A673 (cell line): ENCODE data around the gene ZBTB44.
"Not testable (repeated sequence)": the region's sequence is repeated elsewhere in the genome, so short reads cannot be mapped to it uniquely, and the experiment has no call there.

Source experiments
- EZH2 ChIP-seq: fragments of 200-600 bp; sonication (generic); IDR thresholded peaks from 2 replicates; pipeline ENCODE4 v1.6.1; 2017; ENCODE audit warnings: borderline replicate concordance, low read depth, mild to moderate bottlenecking, mixed read lengths, antibody characterized with exemption, low read length; ENCODE audit not compliant: poor library complexity, severe bottlenecking
- TF ChIP-seq, protein P1 (sequence below): fragments of 300-800, 200-600 bp; sonication (generic); conservative IDR thresholded peaks from 2 replicates; pipeline ENCODE4 v1.5.1; 2017; ENCODE audit warnings: low read depth, mild to moderate bottlenecking, antibody characterized with exemption, low read length, moderate library complexity, mixed read lengths

DNA sequence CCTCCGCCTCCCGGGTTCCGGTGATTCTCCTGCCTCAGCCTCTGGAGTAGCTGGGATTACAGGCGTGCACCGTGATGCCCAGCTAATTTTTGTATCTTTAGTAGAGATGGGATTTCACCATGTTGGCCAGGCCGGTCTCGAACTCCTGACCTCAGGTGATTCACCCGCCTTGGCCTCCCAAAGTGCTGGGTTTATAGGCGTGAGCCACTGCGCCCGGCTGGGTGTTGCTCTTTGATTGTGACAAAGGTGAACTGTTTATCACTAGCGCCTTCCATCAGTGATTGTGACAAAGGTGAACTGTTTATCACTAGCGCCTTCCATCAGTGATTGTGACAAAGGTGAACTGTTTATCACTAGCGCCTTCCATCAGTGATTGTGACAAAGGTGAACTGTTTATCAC, 121.2 kb downstream of the ZBTB44 start:
- TF ChIP-seq, protein P1, sequence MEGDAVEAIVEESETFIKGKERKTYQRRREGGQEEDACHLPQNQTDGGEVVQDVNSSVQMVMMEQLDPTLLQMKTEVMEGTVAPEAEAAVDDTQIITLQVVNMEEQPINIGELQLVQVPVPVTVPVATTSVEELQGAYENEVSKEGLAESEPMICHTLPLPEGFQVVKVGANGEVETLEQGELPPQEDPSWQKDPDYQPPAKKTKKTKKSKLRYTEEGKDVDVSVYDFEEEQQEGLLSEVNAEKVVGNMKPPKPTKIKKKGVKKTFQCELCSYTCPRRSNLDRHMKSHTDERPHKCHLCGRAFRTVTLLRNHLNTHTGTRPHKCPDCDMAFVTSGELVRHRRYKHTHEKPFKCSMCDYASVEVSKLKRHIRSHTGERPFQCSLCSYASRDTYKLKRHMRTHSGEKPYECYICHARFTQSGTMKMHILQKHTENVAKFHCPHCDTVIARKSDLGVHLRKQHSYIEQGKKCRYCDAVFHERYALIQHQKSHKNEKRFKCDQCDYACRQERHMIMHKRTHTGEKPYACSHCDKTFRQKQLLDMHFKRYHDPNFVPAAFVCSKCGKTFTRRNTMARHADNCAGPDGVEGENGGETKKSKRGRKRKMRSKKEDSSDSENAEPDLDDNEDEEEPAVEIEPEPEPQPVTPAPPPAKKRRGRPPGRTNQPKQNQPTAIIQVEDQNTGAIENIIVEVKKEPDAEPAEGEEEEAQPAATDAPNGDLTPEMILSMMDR = not testable (repeated sequence)
- not testable (repeated sequence) for TF ChIP-seq EZH2
